ENCODE measurements around the gene GOSR2.

DNA sequence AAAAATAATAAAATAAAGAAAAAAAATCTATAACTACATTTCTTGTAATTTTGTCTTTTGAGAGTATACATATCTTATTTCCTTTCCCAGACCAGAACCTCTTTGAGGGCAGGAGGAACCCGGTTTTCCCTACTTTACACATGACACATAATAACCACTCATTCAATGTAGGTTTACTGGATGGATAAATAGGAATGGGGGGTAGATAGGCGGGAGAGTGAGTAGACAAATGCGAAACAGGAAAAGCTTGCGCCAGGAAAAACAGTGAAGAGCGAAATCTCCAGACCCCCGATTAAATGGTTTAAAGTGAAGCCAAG lies 515 bp upstream of the GOSR2 start:
- TF ChIP-seq POLR2A (IDR thresholded peaks at IDR 0.05): no peak
- TF ChIP-seq, protein P1, sequence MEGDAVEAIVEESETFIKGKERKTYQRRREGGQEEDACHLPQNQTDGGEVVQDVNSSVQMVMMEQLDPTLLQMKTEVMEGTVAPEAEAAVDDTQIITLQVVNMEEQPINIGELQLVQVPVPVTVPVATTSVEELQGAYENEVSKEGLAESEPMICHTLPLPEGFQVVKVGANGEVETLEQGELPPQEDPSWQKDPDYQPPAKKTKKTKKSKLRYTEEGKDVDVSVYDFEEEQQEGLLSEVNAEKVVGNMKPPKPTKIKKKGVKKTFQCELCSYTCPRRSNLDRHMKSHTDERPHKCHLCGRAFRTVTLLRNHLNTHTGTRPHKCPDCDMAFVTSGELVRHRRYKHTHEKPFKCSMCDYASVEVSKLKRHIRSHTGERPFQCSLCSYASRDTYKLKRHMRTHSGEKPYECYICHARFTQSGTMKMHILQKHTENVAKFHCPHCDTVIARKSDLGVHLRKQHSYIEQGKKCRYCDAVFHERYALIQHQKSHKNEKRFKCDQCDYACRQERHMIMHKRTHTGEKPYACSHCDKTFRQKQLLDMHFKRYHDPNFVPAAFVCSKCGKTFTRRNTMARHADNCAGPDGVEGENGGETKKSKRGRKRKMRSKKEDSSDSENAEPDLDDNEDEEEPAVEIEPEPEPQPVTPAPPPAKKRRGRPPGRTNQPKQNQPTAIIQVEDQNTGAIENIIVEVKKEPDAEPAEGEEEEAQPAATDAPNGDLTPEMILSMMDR (IDR thresholded peaks at IDR 0.05): no peak
- TF ChIP-seq POLR2AphosphoS5 (IDR thresholded peaks at IDR 0.05): no peak

Data from sigmoid colon (tissue), 4 donors.